HepG2 (cell line): Measurements from ENCODE around the gene SH3D19. TPM values are rescaled to one million over a fixed set of nuclear protein-coding genes. Genes with fewer than 3 reads are reported as not detected.

Source experiments
- ATAC-seq: fragments of 200-7000 bp; cut with Tn5 transposase; 3 replicates; pipeline ENCODE4 v1.9.1; 2020; ENCODE audit warnings: mild to moderate bottlenecking, moderate library complexity
- BruUV-seq: library from RNA; stranded (reverse); fragments of 400-500 nt; replicated peaks from 2 replicates; lab custom pipeline; 2021; lab: Mats Ljungman, UMichigan
- CTCF ChIA-PET: fragments of 300-600 bp; formaldehyde crosslinking; extraction: SDS; loops from one replicate; lab custom pipeline; 2021; ENCODE audit warnings: low total read pairs, inconsistent platforms, low intra/inter-chr PET ratio; lab: Yijun Ruan, JAX
- POLR2A ChIA-PET: fragments of 350-600 bp; sonication (Branson Sonifier 250); formaldehyde crosslinking; loops from one replicate; lab custom pipeline; 2020; ENCODE audit warnings: antibody characterized with exemption, inconsistent platforms; lab: Yijun Ruan, JAX
- DNase-seq: peaks from one replicate; pipeline ENCODE4 v3.0.0-alpha.2; 2015; ENCODE audit warnings: low spot score
- FAIRE-seq: peaks from 3 replicates; lab custom pipeline; 2011; peaks lifted over from hg19 to GRCh38; lab: Jason Lieb, UNC
- H2AFZ ChIP-seq: one replicate; pipeline ENCODE4 v1.6.1; 2011; ENCODE audit warnings: low read length, inconsistent platforms
- H3K27ac ChIP-seq: fragments of 300-600 bp; 3 replicates; pipeline ENCODE4 v1.8.0; 2011; ENCODE audit warnings: mixed run types, mild to moderate bottlenecking, mixed read lengths, low read length, inconsistent platforms; ENCODE audit not compliant: insufficient read depth; ENCODE audit errors: extremely low read length
- H3K27me3 ChIP-seq, 2 experiments: fragments of 200-600 bp in 1 of 2; 2 replicates in 1 of 2; 3 replicates in 1 of 2; pipeline versions ENCODE4 v1.6.0 to v1.8.0; 2011; ENCODE audit warnings: low read length in 2 of 2, mild to moderate bottlenecking in 2 of 2, moderate library complexity in 2 of 2, inconsistent platforms in 1 of 2; ENCODE audit not compliant: insufficient read depth in 2 of 2, control insufficient read depth in 1 of 2
- H3K36me3 ChIP-seq, 2 experiments: fragments of 200-600 bp in 1 of 2; replicated peaks in 1 of 2; 2 replicates in 1 of 2; 3 replicates in 1 of 2; pipeline versions ENCODE4 v1.5.1 to v1.8.0; 2011; ENCODE audit warnings: low read length in 2 of 2, inconsistent platforms in 1 of 2; ENCODE audit not compliant: insufficient read depth in 2 of 2, control insufficient read depth in 1 of 2
- H3K4me1 ChIP-seq: 2 replicates; pipeline ENCODE4 v1.5.1; 2012; ENCODE audit warnings: low read length, inconsistent platforms; ENCODE audit not compliant: insufficient read depth
- H3K4me2 ChIP-seq: 2 replicates; pipeline ENCODE4 v1.6.0; 2011; ENCODE audit warnings: low read depth, low read length, inconsistent platforms
- H3K4me3 ChIP-seq, 3 experiments: fragments of 200-600 bp in 1 of 3; sonication (generic), shearing (Covaris generic) in 1 of 3; replicated peaks in 1 of 3; 2 replicates each; pipeline ENCODE4 v1.5.1; 2011 to 2016; ENCODE audit warnings: low read length in 3 of 3, inconsistent platforms in 2 of 3, low read depth in 2 of 3, mild to moderate bottlenecking in 2 of 3, control low read depth in 1 of 3, mixed read lengths in 1 of 3; ENCODE audit not compliant: insufficient read depth in 1 of 3
- H3K79me2 ChIP-seq: one replicate; pipeline ENCODE4 v1.6.1; 2011; ENCODE audit warnings: low read length, inconsistent platforms; ENCODE audit not compliant: insufficient read depth
- H3K9ac ChIP-seq: 2 replicates; pipeline ENCODE4 v1.6.0; 2011; ENCODE audit warnings: mild to moderate bottlenecking, low read depth, low read length, inconsistent platforms; ENCODE audit not compliant: insufficient read depth
- H3K9me3 ChIP-seq: 2 replicates; pipeline ENCODE4 v1.5.1; 2012; ENCODE audit warnings: mild to moderate bottlenecking, low read length
- H4K20me1 ChIP-seq: 2 replicates; pipeline ENCODE4 v1.6.0; 2011; ENCODE audit warnings: inconsistent platforms, mild to moderate bottlenecking, low read length, moderate library complexity; ENCODE audit not compliant: insufficient read depth
- POLR2G ChIP-seq: fragments of 200-400 bp; formaldehyde crosslinking; IDR thresholded peaks from 2 replicates; pipeline ENCODE4 v1.6.1; 2018; ENCODE audit warnings: mild to moderate bottlenecking, low read depth, low read length, moderate library complexity
- RFXANK ChIP-seq: IDR thresholded peaks from 2 replicates; pipeline ENCODE4 v1.6.1; 2016
- ZNF121 ChIP-seq: sonication (generic); formaldehyde crosslinking; IDR thresholded peaks from 2 replicates; pipeline ENCODE4 v1.5.0; 2020; ENCODE audit warnings: mild to moderate bottlenecking, missing genetic modification reagents
- ZNF367 ChIP-seq: sonication (generic); formaldehyde crosslinking; IDR thresholded peaks from 2 replicates; pipeline ENCODE4 v1.4.0; 2020; ENCODE audit warnings: missing genetic modification reagents, borderline replicate concordance
- ZSCAN29 ChIP-seq: sonication (generic); formaldehyde crosslinking; conservative IDR thresholded peaks from 2 replicates; pipeline ENCODE4 v1.4.0; 2020; ENCODE audit warnings: mild to moderate bottlenecking, missing genetic modification reagents
- WGBS: methylation state at CpG from one replicate; pipeline ENCODE4 v1.1.6; 2017; ENCODE audit warnings: low lambda C conversion rate; 5-methylcytosine and 5-hydroxymethylcytosine counted together
- in situ Hi-C: cut with HindIII; loops from 2 replicates; pipeline ENCODE4 v1.10.0; 2017; ENCODE audit warnings: low pct_unique_long_range_greater_than_20kb; ENCODE audit not compliant: extremely low pct_ligation_motif_present
- intact Hi-C: fragments of 100-400 bp; cut with micrococcal nuclease; formaldehyde crosslinking; loops from one replicate; pipeline ENCODE4 v1.10.0; 2022; ENCODE audit not compliant: unreplicated experiment
- polyA plus RNA-seq, 8 experiments: library from polyadenylated mRNA; depleted of rRNA in 3 of 8; stranded (reverse) in 7 of 8; unstranded in 1 of 8; fragments of >200 nt; fragmentation: Illumina TruSeq in 4 of 8; extraction: Trizol in 4 of 8; gene quantifications; 2 replicates each; pipeline versions ENCODE4 v1.2.1 to v1.2.3, GENCODE V29; 2011 to 2016; ENCODE audit warnings: low read depth in 4 of 8, missing spikeins in 1 of 8, mixed read lengths in 1 of 8; ENCODE audit not compliant: insufficient read depth in 1 of 8
- total RNA-seq, 5 experiments: library from RNA; depleted of rRNA; stranded (reverse); fragments of >200 nt; fragmentation: Illumina TruSeq; extraction: Trizol; gene quantifications; 2 replicates each; pipeline ENCODE4 v1.2.3, GENCODE V29; 2016; ENCODE audit warnings: low read depth in 1 of 5
- TF ChIP-seq, protein P1 (sequence below): sonication (generic); formaldehyde crosslinking; IDR thresholded peaks from 2 replicates; pipeline ENCODE4 v1.4.0; 2020; ENCODE audit warnings: missing genetic modification reagents
- TF ChIP-seq, protein P2 (sequence below): fragments of 450-650 bp; IDR thresholded peaks from 2 replicates; pipeline ENCODE4 v1.6.1; 2016

The SH3D19 gene
- total and polyA plus RNA-seq, 2 of the 13 experiments (the other 11 are each of a cell fraction or from before 2014, with no cell fraction given), result 31.2 to 38.0 TPM

GRCh38 chr4:151110236-151110635 lies 215.2 kb downstream of the SH3D19 start:
- H3K36me3 ChIP-seq, result peaks cover 6 to 8% of the 10 kb centered on the region in 2 experiments; a peak in 4 of 5 replicates
- WGBS, result 100% methylated on average over 3 of the region's 3 CpGs
- in situ Hi-C loops (loop anchor here (10.0 to 25.0 kb wide), 2 partner anchors 252 to 495 kb away; no protein-coding TSS in a partner anchor), intact Hi-C loops (no loop called here)
- ChIA-PET POLR2A (no interaction called here), CTCF (no interaction called here)
- no peak for FAIRE-seq
- ATAC-seq, result no peak
- TF ChIP-seq POLR2G (peak; percentile 41; the same call in 1 of the 2 replicates), RFXANK (CRISPR knock-in tag) (no peak), ZNF121 (CRISPR knock-in tag) (peak; percentile 63; the same call in 1 of the 2 replicates), ZSCAN29 (CRISPR knock-in tag) (no peak), ZNF367 (CRISPR knock-in tag) (no peak)
- TF ChIP-seq, protein P1, sequence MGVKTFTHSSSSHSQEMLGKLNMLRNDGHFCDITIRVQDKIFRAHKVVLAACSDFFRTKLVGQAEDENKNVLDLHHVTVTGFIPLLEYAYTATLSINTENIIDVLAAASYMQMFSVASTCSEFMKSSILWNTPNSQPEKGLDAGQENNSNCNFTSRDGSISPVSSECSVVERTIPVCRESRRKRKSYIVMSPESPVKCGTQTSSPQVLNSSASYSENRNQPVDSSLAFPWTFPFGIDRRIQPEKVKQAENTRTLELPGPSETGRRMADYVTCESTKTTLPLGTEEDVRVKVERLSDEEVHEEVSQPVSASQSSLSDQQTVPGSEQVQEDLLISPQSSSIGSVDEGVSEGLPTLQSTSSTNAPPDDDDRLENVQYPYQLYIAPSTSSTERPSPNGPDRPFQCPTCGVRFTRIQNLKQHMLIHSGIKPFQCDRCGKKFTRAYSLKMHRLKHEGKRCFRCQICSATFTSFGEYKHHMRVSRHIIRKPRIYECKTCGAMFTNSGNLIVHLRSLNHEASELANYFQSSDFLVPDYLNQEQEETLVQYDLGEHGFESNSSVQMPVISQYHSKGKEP (CRISPR knock-in tag), result no peak
- TF ChIP-seq, protein P2, sequence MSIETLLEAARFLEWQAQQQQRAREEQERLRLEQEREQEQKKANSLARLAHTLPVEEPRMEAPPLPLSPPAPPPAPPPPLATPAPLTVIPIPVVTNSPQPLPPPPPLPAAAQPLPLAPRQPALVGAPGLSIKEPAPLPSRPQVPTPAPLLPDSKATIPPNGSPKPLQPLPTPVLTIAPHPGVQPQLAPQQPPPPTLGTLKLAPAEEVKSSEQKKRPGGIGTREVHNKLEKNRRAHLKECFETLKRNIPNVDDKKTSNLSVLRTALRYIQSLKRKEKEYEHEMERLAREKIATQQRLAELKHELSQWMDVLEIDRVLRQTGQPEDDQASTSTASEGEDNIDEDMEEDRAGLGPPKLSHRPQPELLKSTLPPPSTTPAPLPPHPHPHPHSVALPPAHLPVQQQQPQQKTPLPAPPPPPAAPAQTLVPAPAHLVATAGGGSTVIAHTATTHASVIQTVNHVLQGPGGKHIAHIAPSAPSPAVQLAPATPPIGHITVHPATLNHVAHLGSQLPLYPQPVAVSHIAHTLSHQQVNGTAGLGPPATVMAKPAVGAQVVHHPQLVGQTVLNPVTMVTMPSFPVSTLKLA, result no peak
- no peak overlapping the region for H3K4me2 ChIP-seq
- no peaks in the 10 kb centered on the region for H4K20me1 ChIP-seq
- H2AFZ ChIP-seq, result no peak overlapping the region
- no peaks in the 10 kb centered on the region for H3K27me3 ChIP-seq
- no peaks in the 10 kb centered on the region for H3K9me3 ChIP-seq
- H3K4me3 ChIP-seq, result no peak overlapping the region
- no TSS peak for BruUV-seq
- H3K4me1 ChIP-seq, result no peaks in the 10 kb centered on the region
- H3K79me2 ChIP-seq, result no peaks in the 10 kb centered on the region
- DNase-seq, result no peak
- no peak overlapping the region for H3K9ac ChIP-seq
- no peak overlapping the region for H3K27ac ChIP-seq
